ENCODE data around the gene GIPC2.
"Not testable (repeated sequence)": the region's sequence is repeated elsewhere in the genome, so short reads cannot be mapped to it uniquely, and the experiment has no call there.

The GIPC2 gene

GRCh38 chr1:78038071-78038470 is 7.7 kb upstream of the GIPC2 start:
- ATAC-seq = no peak

- no peak for ATAC-seq
Observed at GRCh38 chr1:78038491-78038939, 7.3 kb upstream of the GIPC2 start.

- ATAC-seq = peak; percentile 58 to 63
Observed at GRCh38 chr1:78040484-78041089, 5.2 kb upstream of the GIPC2 start.

GRCh38 chr1:78043436-78043835 is 2.3 kb upstream of the GIPC2 start:
- no peak for ATAC-seq

GRCh38 chr1:78044796-78045562 is 787 bp upstream of the GIPC2 start:
- ATAC-seq = no peak

GRCh38 chr1:78045563-78045925 is 222 bp upstream of the GIPC2 start:
- ATAC-seq = no peak

- ATAC-seq = no peak
Observed at GRCh38 chr1:78047106-78047505, 1.3 kb downstream of the GIPC2 start.

GRCh38 chr1:78047631-78048030 is 1.9 kb downstream of the GIPC2 start:
- ATAC-seq = no peak

- no peak for ATAC-seq
Observed at GRCh38 chr1:78048446-78048845, 2.7 kb downstream of the GIPC2 start.

- no peak for ATAC-seq
Observed at GRCh38 chr1:78049396-78049795, 3.6 kb downstream of the GIPC2 start.

- ATAC-seq = no peak
Observed at GRCh38 chr1:78051005-78051404, 5.2 kb downstream of the GIPC2 start.

GRCh38 chr1:78052685-78053405 is 7.1 kb downstream of the GIPC2 start:
- no peak for ATAC-seq

GRCh38 chr1:78053498-78053897 is 7.7 kb downstream of the GIPC2 start:
- no peak for ATAC-seq

- ATAC-seq = no peak
Observed at GRCh38 chr1:78054559-78054958, 8.8 kb downstream of the GIPC2 start.

- no peak for ATAC-seq
Observed at GRCh38 chr1:78054972-78055371, 9.2 kb downstream of the GIPC2 start.

- ATAC-seq = peak in 1 of 2 donors; percentile 27
Observed at GRCh38 chr1:78055565-78056132, 9.9 kb downstream of the GIPC2 start.

- no peak for ATAC-seq
Observed at GRCh38 chr1:78058670-78059069, 12.9 kb downstream of the GIPC2 start.

GRCh38 chr1:78060857-78061563 is 15.2 kb downstream of the GIPC2 start:
- no peak for ATAC-seq

- ATAC-seq = no peak
Observed at GRCh38 chr1:78061825-78062523, 16.2 kb downstream of the GIPC2 start.

- not testable (repeated sequence) for ATAC-seq
Observed at GRCh38 chr1:78064886-78065285, 19.1 kb downstream of the GIPC2 start.

GRCh38 chr1:78068681-78069283 is 23.0 kb downstream of the GIPC2 start:
- no peak for ATAC-seq

- no peak for ATAC-seq
Observed at GRCh38 chr1:78069784-78070183, 24.0 kb downstream of the GIPC2 start.

All from activated CD4-positive, CD25-positive, alpha-beta regulatory T cell treated with anti-CD3 and anti-CD28 coated beads, Interleukin-2, amount 50 U/mL, for 24 hours (primary cell).